Measurements from ENCODE around the gene TP53I13.

DNA sequence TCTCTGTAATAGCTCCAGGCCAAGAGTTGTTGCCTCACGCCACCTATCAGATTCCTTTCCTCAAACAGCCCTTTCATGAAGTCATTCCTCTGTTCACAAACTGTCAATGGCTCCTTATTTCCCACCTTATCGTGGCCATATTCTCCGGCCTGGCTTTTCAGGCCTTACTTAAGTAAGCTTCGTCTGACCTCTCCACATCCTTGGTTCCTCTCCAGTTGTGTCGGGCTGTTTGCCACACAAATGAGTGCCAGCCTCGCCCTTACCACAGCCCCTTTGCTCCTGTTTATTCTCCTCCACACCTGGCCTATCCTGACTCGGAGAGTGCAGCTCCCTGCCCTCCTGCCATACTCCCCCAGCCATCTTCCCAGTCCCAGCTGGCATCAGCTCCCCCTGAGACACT, 2.0 kb downstream of the TP53I13 start:
- TF ChIP-seq, protein P1, sequence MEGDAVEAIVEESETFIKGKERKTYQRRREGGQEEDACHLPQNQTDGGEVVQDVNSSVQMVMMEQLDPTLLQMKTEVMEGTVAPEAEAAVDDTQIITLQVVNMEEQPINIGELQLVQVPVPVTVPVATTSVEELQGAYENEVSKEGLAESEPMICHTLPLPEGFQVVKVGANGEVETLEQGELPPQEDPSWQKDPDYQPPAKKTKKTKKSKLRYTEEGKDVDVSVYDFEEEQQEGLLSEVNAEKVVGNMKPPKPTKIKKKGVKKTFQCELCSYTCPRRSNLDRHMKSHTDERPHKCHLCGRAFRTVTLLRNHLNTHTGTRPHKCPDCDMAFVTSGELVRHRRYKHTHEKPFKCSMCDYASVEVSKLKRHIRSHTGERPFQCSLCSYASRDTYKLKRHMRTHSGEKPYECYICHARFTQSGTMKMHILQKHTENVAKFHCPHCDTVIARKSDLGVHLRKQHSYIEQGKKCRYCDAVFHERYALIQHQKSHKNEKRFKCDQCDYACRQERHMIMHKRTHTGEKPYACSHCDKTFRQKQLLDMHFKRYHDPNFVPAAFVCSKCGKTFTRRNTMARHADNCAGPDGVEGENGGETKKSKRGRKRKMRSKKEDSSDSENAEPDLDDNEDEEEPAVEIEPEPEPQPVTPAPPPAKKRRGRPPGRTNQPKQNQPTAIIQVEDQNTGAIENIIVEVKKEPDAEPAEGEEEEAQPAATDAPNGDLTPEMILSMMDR (IDR thresholded peaks at IDR 0.05 in 2 of 3, conservative IDR thresholded peaks at IDR 0.05 in 1 of 3; ENCODE audit: control insufficient read depth in 2 of 3, extremely low read depth in 1 of 3, insufficient read depth in 1 of 3, low read depth in 3 of 3, low read length in 3 of 3) = no peak
- no peak for TF ChIP-seq POLR2AphosphoS5 (IDR thresholded peaks at IDR 0.05; ENCODE audit: low read length)
